T-helper 17 cell (primary cell): Measurements from ENCODE around the gene CDH22. TPM values are rescaled to one million over a fixed set of nuclear protein-coding genes. Genes with fewer than 3 reads are reported as not detected.

Source experiments
- ATAC-seq: fragments of 150-1000 bp; cut with Tn5 transposase; 2 replicates; pipeline ENCODE4 v1.10.0; 2021; ENCODE audit warnings: mild to moderate bottlenecking, moderate library complexity
- DNase-seq, 3 donors: peaks; one replicate each; pipeline versions ENCODE4 v3.0.0 to v3.0.0-alpha.2; 2020 to 2021
- H3K9me3 ChIP-seq: one replicate; pipeline ENCODE4 v1.7.0; 2013; ENCODE audit warnings: low read length, mild to moderate bottlenecking; ENCODE audit not compliant: control insufficient read depth, poor library complexity, severe bottlenecking
- H3K27ac Mint-ChIP-seq: one replicate; pipeline ENCODE4 v1.8.0; 2022; ENCODE audit warnings: mild to moderate bottlenecking, moderate library complexity, mixed read lengths
- H3K27me3 Mint-ChIP-seq: one replicate; pipeline ENCODE4 v1.8.0; 2022; ENCODE audit warnings: mixed read lengths
- H3K36me3 Mint-ChIP-seq: one replicate; pipeline ENCODE4 v1.8.0; 2022; ENCODE audit warnings: low read depth, mixed read lengths
- H3K4me1 Mint-ChIP-seq: one replicate; pipeline ENCODE4 v1.8.0; 2022; ENCODE audit warnings: mild to moderate bottlenecking, mixed read lengths
- H3K4me3 Mint-ChIP-seq: one replicate; pipeline ENCODE4 v1.8.0; 2022; ENCODE audit warnings: mild to moderate bottlenecking, moderate library complexity, mixed read lengths
- total RNA-seq, 4 donors: library from RNA in 2 of 4; stranded (reverse) in 2 of 4; gene quantifications; one replicate each; pipeline ENCODE4 v1.2.3 and lab custom pipeline; 2022 to 2026

CDH22 gene
- total RNA-seq, 2 donors from 2014 or later: not detected

DNA sequence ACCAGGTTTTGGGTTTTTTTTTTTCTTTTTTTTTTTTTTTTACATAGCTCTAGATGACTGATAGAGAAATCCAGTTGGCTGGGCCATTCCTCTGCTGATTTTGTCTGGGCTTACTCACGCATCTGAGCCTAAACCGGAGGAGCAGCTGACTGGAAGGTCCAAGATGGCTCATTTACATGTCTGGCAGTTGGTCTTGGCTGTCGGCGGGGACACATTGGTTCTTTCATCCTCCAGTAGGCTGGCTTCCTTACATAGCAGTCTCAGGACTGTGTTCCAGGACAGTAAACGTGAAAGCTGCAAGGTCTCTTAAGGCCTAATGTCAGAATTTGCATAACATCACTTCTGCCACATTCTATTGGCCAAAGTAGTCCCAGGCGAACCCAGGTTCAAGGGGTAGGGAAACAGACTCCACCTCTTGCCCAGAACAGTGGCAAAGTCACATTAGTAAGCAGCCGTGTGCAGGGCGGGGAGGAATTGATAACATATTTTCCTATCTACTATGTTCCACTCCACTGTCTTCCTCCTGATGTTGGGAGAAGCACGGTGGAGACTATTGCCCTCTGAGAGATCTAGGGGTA lies 87.0 kb downstream of the CDH22 start:
- no peak for DNase-seq
- H3K4me1 Mint-ChIP-seq: peaks cover 13% of the 10 kb centered on the region
- H3K36me3 Mint-ChIP-seq: peaks cover 5% of the 10 kb centered on the region
- H3K9me3 ChIP-seq: no peaks in the 10 kb centered on the region
- H3K27ac Mint-ChIP-seq: no peak overlapping the region
- H3K27me3 Mint-ChIP-seq: peaks cover 33% of the 10 kb centered on the region
- no peak for ATAC-seq
- no peak overlapping the region for H3K4me3 Mint-ChIP-seq

GRCh38 chr20:46220455-46221207 lies 87.7 kb downstream of the CDH22 start:
- H3K4me1 Mint-ChIP-seq: peaks cover 13% of the 10 kb centered on the region
- H3K27ac Mint-ChIP-seq: peak overlapping the region; percentile 57
- no peaks in the 10 kb centered on the region for H3K9me3 ChIP-seq
- peaks cover 26% of the 10 kb centered on the region for H3K27me3 Mint-ChIP-seq
- no peak for DNase-seq
- H3K36me3 Mint-ChIP-seq: no peaks in the 10 kb centered on the region
- ATAC-seq: no peak
- no peak overlapping the region for H3K4me3 Mint-ChIP-seq

- H3K27ac Mint-ChIP-seq: peak overlapping the region; percentile 57
- no peak for ATAC-seq
- H3K9me3 ChIP-seq: no peaks in the 10 kb centered on the region
These were observed 88.4 kb downstream of the CDH22 start for GRCh38 chr20:46219920-46220319.

GRCh38 chr20:46219190-46219589 lies 89.1 kb downstream of the CDH22 start:
- no peak for DNase-seq
- peaks cover 23% of the 10 kb centered on the region for H3K27me3 Mint-ChIP-seq

More at GRCh38 chr20:46219920-46220319, 88.4 kb downstream of the CDH22 start:
- H3K4me3 Mint-ChIP-seq: no peak overlapping the region
- no peak for DNase-seq
- peaks cover 2% of the 10 kb centered on the region for H3K36me3 Mint-ChIP-seq
- peaks cover 15% of the 10 kb centered on the region for H3K4me1 Mint-ChIP-seq
- H3K27me3 Mint-ChIP-seq: peaks cover 26% of the 10 kb centered on the region

DNA sequence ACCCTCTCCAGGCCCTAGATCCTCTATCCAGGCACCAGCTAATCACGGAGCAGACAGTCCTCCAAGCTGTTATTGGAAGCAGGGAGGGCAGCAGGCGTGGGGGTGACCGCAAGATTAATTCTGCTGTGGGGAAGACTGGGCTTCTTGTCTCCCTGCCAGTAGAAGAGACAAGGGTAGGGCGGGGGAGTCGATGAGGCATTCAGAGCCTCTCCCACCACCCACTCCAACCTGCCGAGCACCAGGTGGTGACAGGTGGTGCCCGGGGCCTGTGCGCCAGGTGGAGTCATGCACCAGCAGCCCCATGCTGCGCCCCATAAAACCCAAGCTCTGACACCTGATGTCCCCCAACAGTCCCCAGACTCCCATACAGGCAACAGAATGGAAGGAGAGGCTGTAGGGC lies 89.6 kb downstream of the CDH22 start:
- H3K4me1 Mint-ChIP-seq: peaks cover 18% of the 10 kb centered on the region
- H3K27ac Mint-ChIP-seq: no peak overlapping the region
- peaks cover 4% of the 10 kb centered on the region for H3K36me3 Mint-ChIP-seq
- H3K27me3 Mint-ChIP-seq: peaks cover 17% of the 10 kb centered on the region
- no peak for ATAC-seq
- H3K4me3 Mint-ChIP-seq: no peak overlapping the region
- no peak for DNase-seq
- H3K9me3 ChIP-seq: no peaks in the 10 kb centered on the region

More at GRCh38 chr20:46219190-46219589, 89.1 kb downstream of the CDH22 start:
- no peak for ATAC-seq
- H3K36me3 Mint-ChIP-seq: peaks cover 2% of the 10 kb centered on the region
- peaks cover 18% of the 10 kb centered on the region for H3K4me1 Mint-ChIP-seq
- H3K27ac Mint-ChIP-seq: no peak overlapping the region
- no peaks in the 10 kb centered on the region for H3K9me3 ChIP-seq
- no peak overlapping the region for H3K4me3 Mint-ChIP-seq

GRCh38 chr20:46217583-46217982 lies 90.7 kb downstream of the CDH22 start:
- H3K9me3 ChIP-seq: no peaks in the 10 kb centered on the region
- Mint-ChIP-seq H3K4me3 (no peak overlapping the region), H3K36me3 (peaks cover 4% of the 10 kb centered on the region), H3K4me1 (peaks cover 16% of the 10 kb centered on the region), H3K27ac (no peak overlapping the region), H3K27me3 (peaks cover 18% of the 10 kb centered on the region)
- DNase-seq: no peak
- ATAC-seq: no peak

DNA sequence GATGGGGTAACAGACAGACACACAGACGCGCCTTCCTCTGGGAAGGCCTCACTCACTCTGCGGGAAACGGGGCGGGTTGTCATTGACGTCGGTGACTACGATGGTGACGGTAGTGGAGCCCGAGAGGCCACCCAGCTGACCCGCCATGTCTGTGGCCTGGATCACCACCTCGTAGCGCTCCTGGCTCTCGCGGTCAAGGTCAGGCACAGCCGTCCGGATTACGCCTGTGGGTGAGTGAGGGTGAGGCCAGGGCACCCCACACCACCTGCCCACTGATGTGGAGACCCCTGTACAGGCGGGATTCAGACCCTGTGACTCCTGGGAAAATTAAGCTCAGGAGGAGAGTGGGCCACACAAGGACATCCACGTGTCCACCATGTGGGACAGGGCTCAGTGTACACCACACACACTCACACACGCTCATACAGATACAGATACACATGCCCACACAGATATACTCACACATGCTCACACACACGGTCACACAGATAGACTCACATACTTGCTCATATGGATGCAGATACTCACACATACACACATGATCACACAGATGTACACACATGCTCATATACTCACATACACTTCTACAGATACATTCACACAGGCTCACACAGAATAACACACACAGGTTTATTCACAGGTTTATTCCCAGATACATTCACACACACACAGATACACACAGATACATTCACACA lies 91.4 kb downstream of the CDH22 start:
- H3K27me3 Mint-ChIP-seq: peaks cover 24% of the 10 kb centered on the region
- H3K4me3 Mint-ChIP-seq: no peak overlapping the region
- ATAC-seq (no peak), DNase-seq (no peak)
- no peak overlapping the region for H3K27ac Mint-ChIP-seq
- no peaks in the 10 kb centered on the region for H3K9me3 ChIP-seq
- H3K36me3 Mint-ChIP-seq: peaks cover 4% of the 10 kb centered on the region
- peaks cover 18% of the 10 kb centered on the region for H3K4me1 Mint-ChIP-seq

GRCh38 chr20:46215913-46216707 lies 92.2 kb downstream of the CDH22 start:
- H3K27me3 Mint-ChIP-seq: peaks cover 26% of the 10 kb centered on the region
- H3K36me3 Mint-ChIP-seq: peaks cover 4% of the 10 kb centered on the region
- no peaks in the 10 kb centered on the region for H3K9me3 ChIP-seq
- ATAC-seq (no peak), DNase-seq (no peak)
- no peak overlapping the region for H3K4me3 Mint-ChIP-seq
- peaks cover 19% of the 10 kb centered on the region for H3K4me1 Mint-ChIP-seq
- H3K27ac Mint-ChIP-seq: no peak overlapping the region

DNA sequence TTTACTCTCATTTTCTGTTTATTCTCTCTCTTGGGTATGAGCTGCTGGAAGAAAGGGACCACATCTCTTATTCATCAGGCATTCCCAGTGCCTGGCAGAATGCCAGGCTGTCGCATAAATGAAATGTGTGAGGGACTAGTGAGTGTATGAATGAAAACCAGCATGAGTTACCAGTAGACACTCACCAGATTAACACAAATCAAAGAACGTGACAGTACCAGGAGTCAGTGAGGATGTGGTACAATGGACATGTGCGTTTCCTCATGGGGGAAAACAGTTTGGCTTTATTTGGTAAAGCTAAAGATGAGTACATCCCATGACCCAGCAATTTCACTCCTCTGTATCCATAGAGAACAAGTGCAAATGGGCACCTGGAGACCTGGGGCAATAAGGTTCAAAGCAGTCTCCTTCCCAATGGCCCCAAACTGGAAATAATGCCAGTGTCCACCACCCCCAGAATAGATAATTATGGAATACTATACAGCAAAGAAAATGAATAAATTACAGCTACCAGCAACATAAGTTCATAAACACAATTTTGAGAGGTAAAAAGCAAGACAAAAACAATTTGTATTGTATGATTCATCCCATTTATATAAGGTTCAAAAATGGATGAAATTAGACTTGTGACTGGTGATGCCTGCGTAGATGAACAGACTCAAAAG lies 93.3 kb downstream of the CDH22 start:
- Mint-ChIP-seq H3K4me1 (peaks cover 17% of the 10 kb centered on the region), H3K36me3 (peaks cover 4% of the 10 kb centered on the region), H3K4me3 (no peak overlapping the region), H3K27ac (no peak overlapping the region), H3K27me3 (peaks cover 26% of the 10 kb centered on the region)
- DNase-seq: no peak
- ATAC-seq: no peak
- no peaks in the 10 kb centered on the region for H3K9me3 ChIP-seq

GRCh38 chr20:46213946-46214823 lies 94.1 kb downstream of the CDH22 start:
- H3K4me1 Mint-ChIP-seq: peaks cover 20% of the 10 kb centered on the region
- ATAC-seq: no peak

DNA sequence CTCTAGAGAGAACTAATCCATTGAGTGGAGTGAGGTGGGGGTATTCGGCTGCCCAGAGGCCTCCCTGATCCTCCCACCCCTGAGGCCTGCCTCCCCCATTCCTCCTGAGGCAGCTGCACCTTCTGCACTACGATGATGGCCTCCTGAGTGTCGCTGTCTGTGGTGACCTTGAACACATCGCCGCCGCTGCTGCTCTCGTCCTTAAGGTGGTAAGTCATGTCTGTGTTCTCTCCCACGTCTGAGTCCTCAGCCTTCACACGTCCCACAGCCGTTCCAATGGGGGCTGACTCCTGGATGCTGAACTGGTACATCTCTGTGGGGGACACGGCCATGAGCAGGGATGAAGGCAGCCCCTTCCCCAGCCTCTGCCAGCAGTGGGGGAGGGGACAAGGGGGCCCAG lies 95.4 kb downstream of the CDH22 start:
- H3K36me3 Mint-ChIP-seq: peaks cover 13% of the 10 kb centered on the region
- peaks cover 23% of the 10 kb centered on the region for H3K4me1 Mint-ChIP-seq
- ATAC-seq (no peak), DNase-seq (no peak)
- no peaks in the 10 kb centered on the region for H3K9me3 ChIP-seq
- H3K27me3 Mint-ChIP-seq: peaks cover 32% of the 10 kb centered on the region
- no peak overlapping the region for H3K27ac Mint-ChIP-seq
- H3K4me3 Mint-ChIP-seq: no peak overlapping the region

More at GRCh38 chr20:46213946-46214823, 94.1 kb downstream of the CDH22 start:
- no peaks in the 10 kb centered on the region for H3K9me3 ChIP-seq
- H3K36me3 Mint-ChIP-seq: peaks cover 9% of the 10 kb centered on the region
- DNase-seq: no peak
- H3K4me3 Mint-ChIP-seq: peak overlapping the region; percentile 16
- H3K27me3 Mint-ChIP-seq: peaks cover 27% of the 10 kb centered on the region
- no peak overlapping the region for H3K27ac Mint-ChIP-seq

- ATAC-seq (no peak), DNase-seq (no peak)
- peaks cover 28% of the 10 kb centered on the region for H3K4me1 Mint-ChIP-seq
- H3K36me3 Mint-ChIP-seq: peaks cover 13% of the 10 kb centered on the region
- peaks cover 32% of the 10 kb centered on the region for H3K27me3 Mint-ChIP-seq
- H3K9me3 ChIP-seq: no peaks in the 10 kb centered on the region
- H3K27ac Mint-ChIP-seq: no peak overlapping the region
- H3K4me3 Mint-ChIP-seq: no peak overlapping the region
These were observed 96.0 kb downstream of the CDH22 start for GRCh38 chr20:46212252-46212651.
